HG02938 (cell line): Measurements from ENCODE around the gene TBC1D13.
"Not testable (repeated sequence)": the region's sequence is repeated elsewhere in the genome, so short reads cannot be mapped to it uniquely, and the experiment has no call there.

ENCODE experiments used
- ATAC-seq: cut with Tn5 transposase; IDR thresholded peaks from one replicate; pipeline ENCODE4 v1.9.1; 2021; ENCODE audit warnings: mild to moderate bottlenecking, moderate library complexity; ENCODE audit not compliant: unreplicated experiment

Gene TBC1D13

GRCh38 chr9:128781187-128782070 is 5.6 kb upstream of the TBC1D13 start:
- ATAC-seq, result no peak

- no peak for ATAC-seq
Measured at GRCh38 chr9:128782669-128783068, 4.4 kb upstream of the TBC1D13 start.

DNA sequence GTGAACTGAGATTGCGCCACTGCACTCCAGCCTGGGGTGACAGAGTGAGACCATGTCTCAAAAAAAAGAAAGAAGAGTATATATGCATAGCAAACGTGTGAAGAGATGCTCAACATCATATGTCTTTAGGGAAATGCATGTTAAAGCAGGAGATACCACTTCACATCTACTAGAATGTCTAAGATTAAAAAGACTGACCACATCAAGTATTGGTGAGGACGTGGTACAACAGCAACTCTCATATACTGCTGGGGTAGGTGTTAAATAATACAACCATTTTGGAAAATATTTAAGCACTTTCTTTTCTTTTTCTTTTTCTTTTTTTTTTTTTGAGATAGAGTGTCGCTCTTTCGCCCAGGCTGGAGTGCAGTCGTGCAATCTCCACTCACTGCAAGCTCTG is 1.6 kb upstream of the TBC1D13 start:
- ATAC-seq, result no peak

DNA sequence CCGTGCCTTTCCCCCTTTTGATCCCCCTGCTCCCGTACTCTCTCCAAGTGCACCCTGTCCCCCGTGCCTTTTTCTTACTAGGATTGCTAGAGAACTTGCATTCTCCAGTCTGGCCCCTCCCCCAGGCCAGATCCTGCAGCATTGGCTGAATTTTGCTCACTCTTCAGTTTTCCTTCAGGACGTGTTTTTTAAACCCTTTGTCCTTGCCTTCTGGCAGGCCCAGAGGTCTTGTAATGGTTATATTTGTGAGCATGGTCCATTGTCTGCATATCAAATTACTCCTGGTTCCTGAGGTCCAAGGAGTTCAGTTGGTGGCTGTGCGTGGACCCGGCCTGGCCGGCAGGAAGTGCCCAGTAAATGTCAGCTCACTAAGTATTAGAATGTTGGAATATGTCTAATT is 606 bp downstream of the TBC1D13 start:
- no peak for ATAC-seq

DNA sequence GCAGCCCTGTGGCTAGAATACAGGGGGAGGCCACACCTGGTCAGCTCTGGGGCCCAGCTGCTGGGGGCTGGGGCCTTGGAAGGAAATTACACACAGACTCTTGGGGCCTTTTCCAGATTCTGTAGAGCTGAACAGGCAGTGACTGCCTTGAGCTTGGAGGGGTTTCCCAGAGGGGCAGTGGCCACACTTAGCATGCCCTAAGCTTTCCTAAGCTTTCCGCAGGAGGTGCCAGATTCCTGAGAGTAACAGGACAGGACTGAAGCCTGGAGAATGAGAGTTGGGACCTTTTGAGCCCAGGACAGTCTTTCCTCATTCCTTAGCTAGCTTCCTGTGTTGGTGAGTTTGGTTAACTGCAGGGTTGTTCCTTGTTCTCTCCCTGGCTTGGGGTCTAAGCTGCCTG is 1.4 kb downstream of the TBC1D13 start:
- no peak for ATAC-seq

DNA sequence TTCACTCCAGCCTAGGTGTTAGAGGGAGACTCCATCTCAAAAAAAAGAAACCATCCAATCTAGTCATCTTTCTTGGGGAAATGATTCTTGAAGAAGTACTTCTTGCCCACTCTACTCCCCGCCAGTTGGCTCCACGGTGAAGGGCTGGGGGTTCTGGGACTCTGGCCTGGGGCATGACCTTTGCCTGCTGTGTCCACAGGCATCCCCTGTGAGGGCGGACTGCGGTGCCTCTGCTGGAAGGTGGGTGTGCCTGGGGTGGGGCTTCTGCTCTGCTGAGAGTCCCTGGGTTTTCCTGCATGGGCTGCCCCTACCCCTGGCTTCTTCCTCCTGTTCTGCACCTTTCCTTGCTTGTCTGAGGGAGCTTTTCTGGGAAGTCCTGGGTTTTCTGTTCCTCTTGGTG is 3.5 kb downstream of the TBC1D13 start:
- ATAC-seq, result no peak

- no peak for ATAC-seq
Measured at GRCh38 chr9:128792134-128792533, 5.1 kb downstream of the TBC1D13 start.

- ATAC-seq, result no peak
Measured at GRCh38 chr9:128792978-128793686, 6.1 kb downstream of the TBC1D13 start.

DNA sequence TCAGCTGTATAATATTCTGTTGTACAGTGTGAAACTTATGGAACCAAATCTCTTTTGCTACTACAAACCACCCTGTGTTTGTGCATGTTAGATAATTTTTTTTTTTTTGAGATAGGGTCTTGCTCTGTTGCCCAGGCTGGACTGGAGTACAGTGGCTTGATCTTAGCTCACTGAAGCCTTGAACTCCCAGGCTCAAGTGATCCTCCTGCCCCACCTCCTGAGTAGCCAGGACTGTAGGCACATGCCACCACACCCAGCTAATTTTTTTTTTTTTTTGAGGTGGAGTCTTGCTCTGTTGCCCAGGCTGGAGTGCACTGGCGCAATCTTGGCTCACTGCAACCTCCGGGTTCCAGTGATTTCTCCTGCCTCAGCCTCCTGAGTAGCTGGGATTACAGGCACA is 7.9 kb downstream of the TBC1D13 start:
- ATAC-seq, result not testable (repeated sequence)

DNA sequence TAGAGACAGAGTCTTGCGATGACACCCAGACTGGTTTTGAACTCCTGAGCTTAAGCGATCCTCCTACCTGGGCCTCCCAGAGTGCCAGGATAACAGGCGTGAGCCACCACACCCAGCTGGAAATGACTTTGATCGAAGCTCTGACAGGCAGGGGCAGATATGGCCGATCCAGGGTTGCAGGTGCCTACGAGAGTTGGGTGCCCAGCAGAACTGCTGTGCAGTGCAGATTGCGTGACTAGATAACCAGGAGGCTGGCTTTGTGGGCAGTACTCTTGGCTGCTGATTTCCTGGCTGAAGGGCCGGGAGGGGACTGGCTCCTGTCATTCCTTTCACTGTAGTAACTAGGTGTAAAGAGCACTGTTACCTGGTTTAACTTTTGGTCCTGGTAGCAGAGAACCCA is 11.8 kb downstream of the TBC1D13 start:
- ATAC-seq, result no peak

DNA sequence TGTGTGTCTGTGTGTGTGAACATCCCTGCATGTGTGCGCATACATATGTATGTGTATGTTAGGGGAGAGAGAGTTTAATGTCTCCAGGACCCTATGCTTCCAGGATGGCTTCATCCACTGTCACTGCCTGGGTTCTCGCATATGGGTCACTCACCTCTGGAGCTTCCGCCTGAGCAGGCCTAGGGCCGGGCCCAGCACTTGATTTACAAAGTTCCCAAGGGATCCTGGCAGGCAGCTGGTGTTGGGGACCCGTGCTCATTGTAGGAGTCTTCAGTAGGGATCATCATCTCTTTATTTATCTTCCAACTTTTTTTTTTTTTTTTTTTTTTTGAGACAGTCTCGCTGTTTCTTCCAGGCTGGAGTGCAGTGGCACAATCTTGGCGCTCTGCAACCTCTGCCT is 13.0 kb downstream of the TBC1D13 start:
- ATAC-seq, result no peak

DNA sequence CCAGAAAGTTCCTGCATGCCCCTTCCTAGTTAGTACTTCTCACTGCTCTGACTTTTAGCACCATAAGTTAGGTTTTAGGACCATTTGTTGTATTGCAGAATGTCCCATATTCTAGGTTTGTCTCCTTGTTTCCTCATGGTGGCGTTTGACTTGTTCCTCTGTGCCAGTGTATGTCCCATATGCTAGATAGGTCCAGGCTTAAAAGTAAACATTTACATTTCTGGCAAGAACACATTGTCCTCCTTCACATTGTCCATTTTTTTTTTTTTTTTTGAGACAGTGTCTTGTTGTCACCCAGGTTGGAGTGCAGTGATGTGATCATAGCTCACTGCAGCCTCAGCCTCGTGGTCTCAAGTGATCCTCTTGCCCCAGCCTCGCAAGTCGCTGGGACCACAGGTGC is 15.4 kb downstream of the TBC1D13 start:
- no peak for ATAC-seq

GRCh38 chr9:128805661-128806060 is 18.6 kb downstream of the TBC1D13 start:
- no peak for ATAC-seq

DNA sequence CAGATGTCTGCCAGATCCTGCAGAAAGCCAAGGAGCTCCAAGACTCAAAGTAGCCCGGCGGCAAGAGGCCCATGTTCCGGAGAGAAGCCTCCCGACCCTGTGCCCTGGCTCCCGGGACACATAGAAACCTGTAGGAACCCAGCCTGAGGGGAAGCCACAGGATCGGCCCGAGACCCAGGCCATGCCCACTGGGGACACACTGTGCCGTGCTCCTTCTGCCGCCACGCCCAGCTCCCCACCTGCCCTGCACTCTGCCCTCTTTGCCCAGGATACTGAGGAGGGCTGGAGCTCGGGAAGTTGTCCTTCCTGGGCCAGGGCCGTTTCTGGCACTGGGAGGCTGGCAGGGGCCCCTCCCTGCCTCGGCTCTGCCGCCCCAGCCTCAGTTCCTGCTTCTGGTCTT is 20.8 kb downstream of the TBC1D13 start:
- ATAC-seq, result no peak

GRCh38 chr9:128808543-128808942 is 21.5 kb downstream of the TBC1D13 start:
- no peak for ATAC-seq

GRCh38 chr9:128809036-128809599 is 22.1 kb downstream of the TBC1D13 start:
- no peak for ATAC-seq

DNA sequence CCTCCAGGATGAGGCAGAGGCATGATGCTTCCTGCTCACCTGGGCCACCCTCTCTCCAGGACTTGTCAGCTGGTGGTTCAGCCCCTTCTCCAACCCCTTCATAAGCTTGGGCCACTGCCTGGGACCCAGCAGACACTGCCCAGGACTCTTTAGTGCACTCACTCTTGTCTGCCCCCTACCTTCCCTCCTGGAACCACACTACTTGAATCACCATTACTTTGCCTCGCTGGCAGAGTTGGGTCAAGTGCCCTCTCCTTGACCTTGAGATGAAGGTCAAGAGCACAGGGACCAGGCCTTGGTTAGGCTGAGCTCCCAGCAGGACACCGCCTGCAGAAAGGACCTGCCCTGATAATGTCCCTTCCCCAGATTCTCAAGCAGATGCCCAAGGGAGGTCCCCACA is 22.8 kb downstream of the TBC1D13 start:
- ATAC-seq, result no peak

DNA sequence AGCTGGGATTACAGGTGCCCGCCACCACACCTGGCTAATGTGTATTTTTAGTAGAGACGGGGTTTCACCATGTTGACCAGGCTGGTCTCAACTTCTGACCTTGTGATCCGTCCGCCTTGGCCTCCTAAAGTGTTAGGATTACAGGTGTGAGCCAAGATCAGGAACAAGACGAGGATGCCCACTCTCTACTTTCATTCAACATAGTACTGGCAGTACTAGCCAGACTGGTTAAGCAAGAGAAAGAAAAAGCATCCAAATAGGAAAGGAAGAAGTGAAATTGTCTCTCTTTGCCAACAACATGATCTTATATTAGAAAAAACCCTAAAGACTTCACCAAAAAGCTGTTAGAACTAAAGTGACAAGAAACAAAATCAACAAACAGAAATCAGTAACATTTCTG is 23.8 kb downstream of the TBC1D13 start:
- no peak for ATAC-seq

GRCh38 chr9:128818099-128818838 is 31.2 kb downstream of the TBC1D13 start, which contains the start of gene ENDOG:
Gene ENDOG (plus strand): TSS chr9:128818500. CDS start chr9:128818685, 185 bp downstream.
- peak; percentile 64 for ATAC-seq

GRCh38 chr9:128818839-128819715 is 32.0 kb downstream of the TBC1D13 start:
- peak; percentile 20 for ATAC-seq
